Muscle layer of colon (tissue), 2 donors: Measurements from ENCODE around the gene ZNF428.

ENCODE experiments used
- H3K27ac ChIP-seq: one replicate; pipeline ENCODE4 v1.7.0; 2013; ENCODE audit warnings: low read depth, mild to moderate bottlenecking, low read length, moderate library complexity
- H3K27me3 ChIP-seq, 2 donors: one replicate each; pipeline ENCODE4 v1.7.0; 2013; ENCODE audit warnings: low read length in 2 of 2, mild to moderate bottlenecking in 2 of 2; ENCODE audit not compliant: insufficient read depth in 2 of 2, control insufficient read depth in 1 of 2
- H3K36me3 ChIP-seq: one replicate; pipeline ENCODE4 v1.7.0; 2013; ENCODE audit warnings: mild to moderate bottlenecking, low read length; ENCODE audit not compliant: insufficient read depth
- H3K4me1 ChIP-seq: one replicate; pipeline ENCODE4 v1.7.0; 2013; ENCODE audit warnings: mild to moderate bottlenecking, low read length; ENCODE audit not compliant: insufficient read depth
- H3K4me3 ChIP-seq, 2 donors: one replicate each; pipeline ENCODE4 v1.7.0; 2013; ENCODE audit warnings: low read length in 2 of 2, low read depth in 1 of 2, mild to moderate bottlenecking in 1 of 2, moderate library complexity in 1 of 2
- H3K9ac ChIP-seq: one replicate; pipeline ENCODE4 v1.7.0; 2013; ENCODE audit warnings: low read length
- H3K9me3 ChIP-seq: one replicate; pipeline ENCODE4 v1.7.0; 2013; ENCODE audit warnings: mild to moderate bottlenecking, low read length
- donor health status: abdominal sarcoma.
- donor health status: Adenocarcinoma of cecum.

ZNF428 gene

GRCh38 chr19:43625918-43626579, 6.6 kb upstream of the ZNF428 start:
- no peak overlapping the region for H3K27ac ChIP-seq
- no peak overlapping the region for H3K9ac ChIP-seq
- no peaks in the 10 kb centered on the region for H3K9me3 ChIP-seq

GRCh38 chr19:43624933-43625332, 5.5 kb upstream of the ZNF428 start:
- H3K36me3 ChIP-seq = no peaks in the 10 kb centered on the region
- H3K27ac ChIP-seq = no peak overlapping the region
- no peaks in the 10 kb centered on the region for H3K27me3 ChIP-seq
- H3K4me3 ChIP-seq = no peak overlapping the region
- H3K4me1 ChIP-seq = peaks cover 10% of the 10 kb centered on the region
- H3K9me3 ChIP-seq = no peaks in the 10 kb centered on the region
- H3K9ac ChIP-seq = no peak overlapping the region

More at GRCh38 chr19:43625918-43626579, 6.6 kb upstream of the ZNF428 start:
- Histone ChIP-seq H3K27me3 (no peaks in the 10 kb centered on the region), H3K36me3 (no peaks in the 10 kb centered on the region), H3K4me1 (no peaks in the 10 kb centered on the region), H3K4me3 (no peak overlapping the region)

GRCh38 chr19:43623889-43624670, 4.7 kb upstream of the ZNF428 start:
- Histone ChIP-seq H3K4me3 (no peak overlapping the region), H3K9ac (no peak overlapping the region), H3K9me3 (no peaks in the 10 kb centered on the region), H3K4me1 (peaks cover 10% of the 10 kb centered on the region), H3K36me3 (no peaks in the 10 kb centered on the region), H3K27ac (no peak overlapping the region), H3K27me3 (no peaks in the 10 kb centered on the region)

DNA sequence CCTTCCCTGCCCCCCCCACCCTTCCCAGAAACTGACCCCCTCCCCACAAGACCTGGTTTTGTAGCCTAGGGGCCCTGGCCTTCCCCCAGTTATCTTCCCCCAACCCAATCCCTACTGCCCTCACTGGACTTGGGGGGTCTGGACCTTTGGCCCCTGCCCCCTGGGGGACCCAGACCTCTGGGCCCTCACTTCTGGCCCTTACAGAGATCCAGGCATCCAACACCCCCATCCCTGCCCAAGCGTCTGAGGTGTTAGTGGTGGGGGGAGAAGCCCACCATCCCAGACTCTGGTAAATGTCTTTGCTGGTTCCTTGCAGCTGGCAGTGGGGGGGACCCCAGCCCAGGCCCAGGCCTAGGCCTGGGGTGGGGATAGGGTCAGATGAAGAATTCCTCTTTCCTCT, 3.5 kb upstream of the ZNF428 start:
- Histone ChIP-seq H3K9me3 (no peaks in the 10 kb centered on the region), H3K27me3 (no peaks in the 10 kb centered on the region), H3K4me3 (no peak overlapping the region), H3K36me3 (no peaks in the 10 kb centered on the region), H3K9ac (no peak overlapping the region), H3K4me1 (peaks cover 18% of the 10 kb centered on the region), H3K27ac (no peak overlapping the region)

DNA sequence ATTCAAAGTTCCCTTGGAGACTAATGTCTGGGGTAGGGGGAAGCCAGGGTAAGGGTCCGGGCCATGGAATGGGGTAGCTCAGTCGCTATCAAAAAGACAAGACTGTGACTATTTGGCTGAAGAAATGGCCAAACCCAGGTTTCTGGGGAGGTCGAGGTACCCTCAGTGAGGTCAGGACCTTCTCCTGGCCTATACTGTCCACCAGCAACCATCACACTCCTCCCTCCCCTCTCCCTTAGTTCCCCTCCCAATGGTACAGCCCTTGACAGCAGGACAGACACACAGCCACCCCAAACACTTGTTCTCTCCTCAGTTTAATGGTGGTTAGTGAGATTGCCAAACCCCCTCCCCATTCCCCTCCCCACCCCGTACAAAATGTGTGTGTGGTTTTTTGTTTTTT, 2.6 kb upstream of the ZNF428 start:
- Histone ChIP-seq H3K27ac (no peak overlapping the region), H3K9ac (no peak overlapping the region), H3K4me1 (peaks cover 18% of the 10 kb centered on the region), H3K36me3 (no peaks in the 10 kb centered on the region), H3K4me3 (no peak overlapping the region), H3K27me3 (no peaks in the 10 kb centered on the region), H3K9me3 (no peaks in the 10 kb centered on the region)

DNA sequence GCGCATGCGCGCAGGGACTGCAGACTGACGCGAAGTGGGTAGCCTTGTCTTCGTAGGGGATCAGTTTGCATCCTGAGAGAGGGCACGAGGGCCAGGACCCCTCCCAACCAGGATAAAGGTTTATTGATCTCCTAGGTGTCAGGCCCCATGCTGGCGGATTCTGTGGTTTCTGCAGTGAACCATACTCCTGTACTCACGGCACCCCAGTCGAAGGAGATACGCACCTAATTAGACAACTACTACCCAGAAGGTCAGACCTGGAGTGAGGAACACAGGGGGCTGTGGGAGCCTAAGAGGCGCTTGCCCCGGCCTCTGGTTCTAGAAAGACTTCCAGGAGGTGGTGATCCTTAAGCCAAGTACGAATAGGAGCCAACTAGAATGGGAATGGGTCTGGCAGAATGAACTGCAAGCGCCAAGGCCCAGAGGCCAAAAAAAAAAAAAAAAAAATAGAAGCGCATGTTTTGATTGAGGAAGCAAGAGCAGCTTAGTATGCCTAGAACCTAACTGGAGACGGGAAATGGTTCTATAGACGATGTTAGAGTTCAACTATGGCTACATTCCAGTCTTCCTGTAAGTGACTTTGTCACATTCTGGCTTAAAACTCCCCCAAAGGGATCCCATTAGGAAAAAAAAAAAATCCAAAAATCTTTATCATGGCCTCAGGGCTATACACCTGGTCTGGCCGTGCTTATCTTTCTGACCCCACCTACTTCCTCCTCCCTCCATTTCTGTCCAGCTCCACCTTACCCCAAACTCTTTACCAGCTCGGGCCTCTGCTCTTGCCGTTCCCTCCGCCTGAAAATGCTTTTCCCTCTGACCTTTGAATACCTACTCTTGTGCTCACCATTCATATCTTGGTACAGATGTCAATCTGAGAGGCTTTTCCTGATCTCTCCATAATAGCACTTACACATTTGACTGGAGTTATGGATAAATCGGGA, 902 bp upstream of the ZNF428 start:
- no peaks in the 10 kb centered on the region for H3K36me3 ChIP-seq

GRCh38 chr19:43618921-43619261, 538 bp downstream of the ZNF428 start:
- Histone ChIP-seq H3K27me3 (no peaks in the 10 kb centered on the region), H3K27ac (peak overlapping the region; percentile 80), H3K4me1 (peaks cover 18% of the 10 kb centered on the region), H3K9ac (peak overlapping the region; percentile 79), H3K4me3 (peak overlapping the region; percentile 72 to 84), H3K36me3 (peaks cover 3% of the 10 kb centered on the region), H3K9me3 (no peaks in the 10 kb centered on the region)

More for the DNA sequence above, 902 bp upstream of the ZNF428 start:
- Histone ChIP-seq H3K4me3 (peak overlapping the region; percentile 72 to 84), H3K27ac (peak overlapping the region; percentile 80), H3K4me1 (peaks cover 18% of the 10 kb centered on the region), H3K9ac (peak overlapping the region; percentile 79), H3K9me3 (no peaks in the 10 kb centered on the region), H3K27me3 (no peaks in the 10 kb centered on the region)

- Histone ChIP-seq H3K9ac (no peak overlapping the region), H3K27ac (no peak overlapping the region), H3K36me3 (peaks cover 18% of the 10 kb centered on the region), H3K4me3 (no peak overlapping the region), H3K27me3 (no peaks in the 10 kb centered on the region), H3K4me1 (peaks cover 18% of the 10 kb centered on the region), H3K9me3 (no peaks in the 10 kb centered on the region)
These were observed 2.5 kb downstream of the ZNF428 start for GRCh38 chr19:43616954-43617353.

GRCh38 chr19:43616306-43616705, 3.1 kb downstream of the ZNF428 start:
- Histone ChIP-seq H3K4me1 (peaks cover 18% of the 10 kb centered on the region), H3K9me3 (no peaks in the 10 kb centered on the region), H3K9ac (no peak overlapping the region), H3K4me3 (no peak overlapping the region), H3K27me3 (no peaks in the 10 kb centered on the region), H3K36me3 (peaks cover 23% of the 10 kb centered on the region), H3K27ac (no peak overlapping the region)

- H3K27ac ChIP-seq = no peak overlapping the region
- no peaks in the 10 kb centered on the region for H3K27me3 ChIP-seq
- no peaks in the 10 kb centered on the region for H3K9me3 ChIP-seq
- peaks cover 27% of the 10 kb centered on the region for H3K36me3 ChIP-seq
- H3K4me3 ChIP-seq = no peak overlapping the region
- H3K9ac ChIP-seq = no peak overlapping the region
- H3K4me1 ChIP-seq = no peaks in the 10 kb centered on the region
These were observed 7.1 kb downstream of the ZNF428 start for GRCh38 chr19:43612374-43612773.

- H3K27me3 ChIP-seq = no peaks in the 10 kb centered on the region
- no peak within 1 kb of the TSS for H3K27ac ChIP-seq
- H3K36me3 ChIP-seq = peaks cover 33% of the 10 kb centered on the region
- no peaks in the 10 kb centered on the region for H3K4me1 ChIP-seq
- no peak within 1 kb of the TSS for H3K4me3 ChIP-seq
- no peak within 1 kb of the TSS for H3K9ac ChIP-seq
- H3K9me3 ChIP-seq = no peaks in the 10 kb centered on the region
These were observed 7.6 kb downstream of the ZNF428 start, which contains the start of gene SRRM5 for GRCh38 chr19:43611788-43612187. Gene SRRM5 (plus strand): TSS chr19:43612088. CDS start chr19:43612122, 34 bp downstream.
